H1 (cell line): ENCODE measurements around the gene ADGRE2. TPM values are rescaled to one million over a fixed set of nuclear protein-coding genes. Genes with fewer than 3 reads are reported as not detected.
"Not testable (repeated sequence)": the region's sequence is repeated elsewhere in the genome, so short reads cannot be mapped to it uniquely, and the experiment has no call there.

ENCODE experiments used
- CTCF ChIA-PET: fragments of 300-600 bp; sonication (Branson Sonifier 250); formaldehyde crosslinking; loops from one replicate; lab custom pipeline; 2021; ENCODE audit not compliant: partially characterized antibody; lab: Charles Lee
- POLR2A ChIA-PET: fragments of 300-600 bp; sonication (Branson Sonifier 250); formaldehyde crosslinking; loops from one replicate; lab custom pipeline; 2021; ENCODE audit warnings: inconsistent platforms; ENCODE audit not compliant: partially characterized antibody; lab: Charles Lee
- DNase-seq, 2 experiments: peaks; one replicate each; pipeline versions ENCODE4 v3.0.0 to v3.0.0-alpha.2; 2010 to 2022; ENCODE audit warnings: low spot score in 2 of 2, low read depth in 1 of 2, mixed read lengths in 1 of 2
- FAIRE-seq: peaks from 2 replicates; lab custom pipeline; 2011; peaks lifted over from hg19 to GRCh38; lab: Jason Lieb, UNC
- H2AFZ ChIP-seq: 2 replicates; pipeline ENCODE4 v1.8.1; 2012; ENCODE audit warnings: low read length, inconsistent platforms
- H2AK5ac ChIP-seq: 2 replicates; pipeline ENCODE4 v1.6.1; 2013; ENCODE audit warnings: low read depth, low read length
- H2BK120ac ChIP-seq: replicated peaks from 2 replicates; pipeline ENCODE3; 2013; ENCODE audit warnings: low read depth, low read length, inconsistent platforms
- H2BK12ac ChIP-seq: 2 replicates; pipeline ENCODE4 v1.6.1; 2013; ENCODE audit warnings: low read depth, low read length
- H2BK15ac ChIP-seq: 2 replicates; pipeline ENCODE4 v1.6.1; 2013; ENCODE audit warnings: low read length
- H2BK20ac ChIP-seq: 2 replicates; pipeline ENCODE4 v1.6.1; 2013; ENCODE audit warnings: low read length
- H2BK5ac ChIP-seq: 2 replicates; pipeline ENCODE4 v1.6.1; 2013; ENCODE audit warnings: low read depth, low read length
- H3K14ac ChIP-seq: 2 replicates; pipeline ENCODE4 v1.6.1; 2013; ENCODE audit warnings: inconsistent platforms; ENCODE audit not compliant: insufficient read length
- H3K18ac ChIP-seq: 2 replicates; pipeline ENCODE4 v1.6.1; 2013; ENCODE audit warnings: low read length; ENCODE audit errors: extremely low read depth
- H3K23ac ChIP-seq: 2 replicates; pipeline ENCODE4 v1.6.1; 2013; ENCODE audit warnings: inconsistent platforms; ENCODE audit not compliant: insufficient read length
- H3K23me2 ChIP-seq: 2 replicates; pipeline ENCODE4 v1.6.1; 2013; ENCODE audit warnings: low read depth, low read length
- H3K27ac ChIP-seq: 2 replicates; pipeline ENCODE4 v1.6.1; 2011; ENCODE audit warnings: low read depth, low read length, inconsistent platforms
- H3K27me3 ChIP-seq, 4 experiments: replicated peaks in 1 of 4; 1 replicate in 1 of 4; 2 replicates in 3 of 4; pipeline versions ENCODE4 v1.6.1 to v1.8.1; 2011 to 2013; ENCODE audit warnings: low read length in 3 of 4, mild to moderate bottlenecking in 3 of 4, inconsistent platforms in 2 of 4, mixed read lengths in 2 of 4, moderate library complexity in 1 of 4; ENCODE audit not compliant: control insufficient read depth in 3 of 4, insufficient read depth in 3 of 4; ENCODE audit errors: extremely low read depth in 1 of 4
- H3K36me3 ChIP-seq, 4 experiments: 2 replicates each; pipeline versions ENCODE4 v1.6.1 to v1.8.1; 2011 to 2013; ENCODE audit warnings: mild to moderate bottlenecking in 4 of 4, low read length in 3 of 4, moderate library complexity in 2 of 4, control low read depth in 1 of 4, inconsistent platforms in 1 of 4; ENCODE audit not compliant: insufficient read depth in 4 of 4, control insufficient read depth in 2 of 4
- H3K4ac ChIP-seq: replicated peaks from 2 replicates; pipeline ENCODE3; 2013; ENCODE audit warnings: low read length, low read depth, mixed read lengths, inconsistent platforms; ENCODE audit not compliant: insufficient read length
- H3K4me1 ChIP-seq, 4 experiments: replicated peaks in 1 of 4; 1 replicate in 1 of 4; 2 replicates in 3 of 4; pipeline versions ENCODE4 v1.6.1 to v1.8.1; 2011 to 2013; ENCODE audit warnings: low read length in 3 of 4, inconsistent platforms in 2 of 4, mixed read lengths in 1 of 4; ENCODE audit not compliant: insufficient read depth in 4 of 4, control insufficient read depth in 3 of 4
- H3K4me2 ChIP-seq, 2 experiments: 2 replicates each; pipeline versions ENCODE4 v1.6.1 to v1.8.1; 2011 to 2013; ENCODE audit warnings: low read depth in 2 of 2, low read length in 2 of 2, control low read depth in 1 of 2, inconsistent platforms in 1 of 2, mild to moderate bottlenecking in 1 of 2; ENCODE audit not compliant: insufficient read depth in 1 of 2
- H3K4me3 ChIP-seq, 4 experiments: fragments of 200-600, 300-600 bp in 1 of 4; sonication (generic), shearing (Covaris generic), sonication (Bioruptor Twin) in 1 of 4; 2 replicates each; pipeline versions ENCODE4 v1.5.1 to v1.8.1; 2011 to 2016; ENCODE audit warnings: low read length in 4 of 4, low read depth in 3 of 4, control low read depth in 2 of 4, inconsistent platforms in 2 of 4, mild to moderate bottlenecking in 2 of 4, mixed read lengths in 1 of 4, moderate library complexity in 1 of 4; ENCODE audit not compliant: insufficient read depth in 2 of 4; ENCODE audit errors: extremely low read depth in 1 of 4
- H3K56ac ChIP-seq: replicated peaks from 2 replicates; pipeline ENCODE3; 2013; ENCODE audit warnings: low read depth, mild to moderate bottlenecking, mixed read lengths, low read length, inconsistent platforms; ENCODE audit not compliant: insufficient read length
- H3K79me1 ChIP-seq: 2 replicates; pipeline ENCODE4 v1.6.1; 2013; ENCODE audit warnings: low read depth, low read length, control low read depth
- H3K79me2 ChIP-seq, 2 experiments: 2 replicates each; pipeline versions ENCODE4 v1.6.1 to v1.8.1; 2012 to 2013; ENCODE audit warnings: low read length in 2 of 2, mild to moderate bottlenecking in 2 of 2, inconsistent platforms in 1 of 2; ENCODE audit not compliant: insufficient read depth in 2 of 2, control insufficient read depth in 1 of 2
- H3K9ac ChIP-seq, 4 experiments: replicated peaks in 1 of 4; 1 replicate in 1 of 4; 2 replicates in 3 of 4; pipeline versions ENCODE4 v1.6.1 to v1.8.1; 2011 to 2013; ENCODE audit warnings: low read depth in 3 of 4, low read length in 3 of 4, control low read depth in 2 of 4, mild to moderate bottlenecking in 2 of 4, moderate library complexity in 2 of 4, inconsistent platforms in 1 of 4; ENCODE audit errors: extremely low read depth in 1 of 4
- H3K9me3 ChIP-seq, 2 experiments: 2 replicates each; pipeline versions ENCODE4 v1.6.1 to v1.8.1; 2012 to 2013; ENCODE audit warnings: mild to moderate bottlenecking in 2 of 2, moderate library complexity in 2 of 2, control low read depth in 1 of 2, inconsistent platforms in 1 of 2, low read depth in 1 of 2, low read length in 1 of 2, mixed read lengths in 1 of 2; ENCODE audit not compliant: insufficient read depth in 2 of 2
- H4K20me1 ChIP-seq, 2 experiments: replicated peaks in 1 of 2; 2 replicates each; pipeline versions ENCODE3 to v1.8.1; 2011 to 2013; ENCODE audit warnings: inconsistent platforms in 2 of 2, low read length in 2 of 2, mild to moderate bottlenecking in 1 of 2; ENCODE audit not compliant: insufficient read depth in 2 of 2, control insufficient read depth in 1 of 2
- H4K5ac ChIP-seq: 2 replicates; pipeline ENCODE4 v1.6.1; 2013; ENCODE audit warnings: low read length, low read depth, mixed read lengths, inconsistent platforms; ENCODE audit not compliant: insufficient read length
- H4K8ac ChIP-seq: 2 replicates; pipeline ENCODE4 v1.8.0; 2013; ENCODE audit warnings: mild to moderate bottlenecking, moderate library complexity, low read length, inconsistent platforms; ENCODE audit not compliant: insufficient read depth; ENCODE audit errors: extremely low read depth
- H4K91ac ChIP-seq: replicated peaks from 2 replicates; pipeline ENCODE3; 2013; ENCODE audit warnings: low read length, mixed read lengths, inconsistent platforms; ENCODE audit not compliant: insufficient read length
- WGBS, 2 experiments: shearing (Covaris generic) in 1 of 2; methylation state at CpG; one replicate each; pipeline versions ENCODE4 v1.1.6 to v1.1.7; 2013 to 2015; ENCODE audit warnings: low lambda C conversion rate in 2 of 2, mixed read lengths in 2 of 2, inconsistent platforms in 1 of 2, low coverage in 1 of 2, missing lambda C conversion rate in 1 of 2; ENCODE audit not compliant: insufficient replicate concordance in 2 of 2, insufficient coverage in 1 of 2, insufficient read length in 1 of 2; ENCODE audit errors: extremely low coverage in 1 of 2, missing lambda C conversion rate in 1 of 2; 5-methylcytosine and 5-hydroxymethylcytosine counted together
- polyA plus RNA-seq, 7 experiments: library from polyadenylated mRNA; depleted of rRNA in 3 of 7; stranded (reverse) in 5 of 7; unstranded in 2 of 7; fragments of >200 nt in 5 of 7; fragments of 200-250 nt in 2 of 7; gene quantifications; 1 replicate in 5 of 7; 2 replicates in 1 of 7; 4 replicates in 1 of 7; pipeline versions ENCODE4 v1.2.1 to v1.2.3, GENCODE V29; 2011 to 2013; ENCODE audit warnings: missing spikeins in 2 of 7, mixed read lengths in 2 of 7
- total RNA-seq: library from RNA; stranded (reverse); fragmentation: NEBNext Ultra II Directional; extraction: Animal tissue kit (Norgen Biotek cat#: 25700); gene quantifications from 2 replicates; pipeline ENCODE4 v1.2.1, GENCODE V29; 2021

Gene ADGRE2
- total and polyA plus RNA-seq, 2 of the 8 experiments (the other 6 are each of a cell fraction or from before 2014, with no cell fraction given): 2.0 to 4.5 TPM

DNA sequence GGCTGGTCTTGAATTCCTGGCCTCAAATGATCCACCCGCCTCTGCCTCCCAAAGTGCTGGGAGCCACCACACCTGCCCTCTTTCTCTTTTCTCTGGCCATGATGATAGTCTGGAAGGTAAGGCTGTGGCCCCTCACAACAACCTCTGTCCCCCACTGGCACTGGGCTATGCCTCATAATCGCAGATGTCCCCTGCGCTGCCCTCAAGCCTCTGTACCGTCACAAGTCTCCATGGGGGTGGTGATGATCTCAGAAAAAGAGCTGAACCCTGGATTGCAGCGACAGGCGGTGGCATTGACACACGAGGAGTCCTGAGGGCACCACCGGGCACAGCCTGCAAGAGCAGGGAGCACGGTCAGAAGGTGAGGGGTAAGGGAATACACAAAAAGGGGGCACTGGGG is 4.6 kb downstream of the ADGRE2 start:
- H2BK15ac ChIP-seq: not testable (repeated sequence)
- peak in 1 of 2 experiments; percentile 17 for DNase-seq

More for the DNA sequence above, 4.6 kb downstream of the ADGRE2 start:
- H3K23me2 ChIP-seq: peaks cover 11% of the 10 kb centered on the region; the same call in 1 of the 2 replicates
- H2AK5ac ChIP-seq, H4K91ac ChIP-seq, H3K9ac ChIP-seq, H3K79me2 ChIP-seq, H2BK120ac ChIP-seq, H2BK5ac ChIP-seq, FAIRE-seq, H3K4me3 ChIP-seq, H3K14ac ChIP-seq, H3K36me3 ChIP-seq, H3K18ac ChIP-seq, H3K79me1 ChIP-seq, H2BK20ac ChIP-seq, H4K8ac ChIP-seq, H3K4me1 ChIP-seq, H3K4ac ChIP-seq, POLR2A ChIA-PET, H4K20me1 ChIP-seq, H3K4me2 ChIP-seq, H2BK12ac ChIP-seq, H3K27me3 ChIP-seq, H3K9me3 ChIP-seq, H2AFZ ChIP-seq, H3K56ac ChIP-seq, H3K23ac ChIP-seq, H3K27ac ChIP-seq, H4K5ac ChIP-seq: not testable (repeated sequence)
- 89% methylated on average over 9 of the region's 9 CpGs; no CpG with 5 or more reads in 1 of the 2 experiments for WGBS, 2 experiments
- CTCF ChIA-PET: interaction anchor here (1.5 to 3.0 kb wide), 2 partner anchors 9 to 13 kb away, joined by 4 to 13 read pairs; no protein-coding TSS in a partner anchor
